GM18861 (cell line): ENCODE measurements around the gene SYT12.

ENCODE experiments used
- ATAC-seq: cut with Tn5 transposase; IDR thresholded peaks from one replicate; pipeline ENCODE4 v1.9.1; 2021; ENCODE audit not compliant: unreplicated experiment

The SYT12 gene

DNA sequence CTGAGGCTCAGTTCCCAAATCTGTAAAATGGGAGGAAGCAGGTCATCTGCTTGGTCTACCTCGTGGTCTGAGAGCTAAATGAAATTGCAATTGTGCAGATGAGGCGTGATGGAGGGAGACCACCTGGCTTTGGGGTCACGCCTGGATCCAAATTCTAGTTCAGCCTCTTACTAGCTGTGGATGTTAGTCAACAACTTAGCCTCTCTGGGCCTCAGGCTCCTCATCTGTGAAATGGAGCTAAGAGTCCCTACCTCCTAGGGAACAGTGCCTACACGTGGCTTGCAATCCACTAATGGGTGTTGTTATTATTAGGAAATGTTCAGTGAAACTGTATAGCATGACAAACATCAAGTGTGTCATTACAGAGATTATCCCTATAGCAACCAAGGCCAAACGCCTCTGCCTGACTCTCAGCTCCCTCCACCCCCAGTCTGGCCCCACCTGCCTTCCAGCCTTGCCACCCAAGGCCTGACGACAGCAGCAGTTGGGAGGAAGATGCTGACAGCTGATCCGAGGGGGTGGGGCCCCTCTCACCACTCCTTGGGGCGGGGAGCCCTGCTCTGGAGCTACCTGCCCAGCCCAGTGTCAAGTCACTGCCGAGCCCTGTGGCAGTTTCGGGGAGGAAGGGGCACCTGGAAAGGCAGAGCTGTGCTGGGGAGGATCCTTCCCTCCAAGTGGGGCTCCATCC is 32.0 kb downstream of the SYT12 start:
- ATAC-seq = no peak

DNA sequence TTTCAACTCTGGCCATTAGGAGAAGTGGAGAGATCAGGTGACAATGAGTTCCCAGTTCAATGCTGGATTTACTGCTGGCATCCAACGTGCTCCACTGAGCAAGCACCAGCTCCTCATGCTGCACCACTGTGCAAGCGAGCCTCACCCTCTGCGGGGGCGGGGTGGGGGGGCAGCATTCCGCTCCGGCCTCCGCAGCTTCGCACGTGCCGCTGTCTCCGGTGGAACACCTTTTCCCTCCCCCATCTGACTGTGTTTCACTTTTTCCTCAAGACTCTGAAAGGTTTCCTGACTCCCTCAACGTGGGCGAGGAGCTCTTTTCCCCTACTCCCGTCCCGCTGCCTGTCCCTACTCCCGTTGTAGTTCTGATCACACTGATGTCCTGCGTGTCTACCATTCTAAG is 32.9 kb downstream of the SYT12 start:
- ATAC-seq = no peak

DNA sequence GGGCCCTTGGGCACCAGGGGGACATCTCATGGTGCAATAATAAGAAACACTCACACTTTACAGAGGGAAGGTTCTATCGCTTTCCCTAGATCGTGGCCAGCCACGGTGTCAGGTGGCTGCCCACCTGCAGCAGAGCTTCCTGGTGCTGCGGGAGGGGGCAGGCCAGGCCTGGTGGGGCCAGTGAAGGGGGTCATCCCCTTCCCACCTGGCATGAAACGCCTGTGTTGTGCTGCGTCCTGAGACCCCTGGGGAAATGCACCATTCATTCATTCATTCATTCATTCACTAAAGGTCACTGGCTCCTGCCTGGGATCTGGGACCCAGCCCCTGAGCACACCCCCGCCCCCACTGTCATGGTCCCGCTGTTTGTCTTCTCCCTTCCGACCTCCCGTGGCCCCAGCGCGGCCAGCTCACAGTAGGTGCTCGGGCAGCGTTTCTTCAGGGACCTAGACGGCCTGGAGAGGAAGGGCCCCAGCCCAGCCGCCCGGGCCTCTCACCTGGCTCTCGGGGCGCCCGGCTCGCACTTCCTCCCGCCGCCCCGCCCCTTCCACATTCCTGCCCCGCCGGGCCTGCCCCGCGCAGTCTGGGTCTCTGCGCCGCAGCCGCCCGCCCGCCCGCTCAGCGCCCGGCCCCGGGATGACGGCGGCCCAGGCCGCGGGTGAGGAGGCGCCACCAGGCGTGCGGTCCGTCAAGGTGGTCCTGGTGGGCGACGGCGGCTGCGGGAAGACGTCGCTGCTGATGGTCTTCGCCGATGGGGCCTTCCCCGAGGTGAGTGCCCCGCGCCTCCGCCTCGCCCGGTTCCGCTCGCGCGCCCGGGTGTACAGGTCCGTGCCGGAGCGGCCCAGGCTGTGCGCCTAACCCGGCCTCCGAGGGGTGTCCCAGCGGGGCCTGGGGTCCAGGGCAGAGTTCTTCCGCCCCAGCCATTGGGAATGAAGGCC is 33.6 kb downstream of the SYT12 start, which contains the start of gene RHOD:
Gene RHOD, plus strand, starts transcription at position 581 of the 938 bp plus-strand sequence. Its CDS starts 56 bp downstream, at position 637.
- ATAC-seq = no peak

DNA sequence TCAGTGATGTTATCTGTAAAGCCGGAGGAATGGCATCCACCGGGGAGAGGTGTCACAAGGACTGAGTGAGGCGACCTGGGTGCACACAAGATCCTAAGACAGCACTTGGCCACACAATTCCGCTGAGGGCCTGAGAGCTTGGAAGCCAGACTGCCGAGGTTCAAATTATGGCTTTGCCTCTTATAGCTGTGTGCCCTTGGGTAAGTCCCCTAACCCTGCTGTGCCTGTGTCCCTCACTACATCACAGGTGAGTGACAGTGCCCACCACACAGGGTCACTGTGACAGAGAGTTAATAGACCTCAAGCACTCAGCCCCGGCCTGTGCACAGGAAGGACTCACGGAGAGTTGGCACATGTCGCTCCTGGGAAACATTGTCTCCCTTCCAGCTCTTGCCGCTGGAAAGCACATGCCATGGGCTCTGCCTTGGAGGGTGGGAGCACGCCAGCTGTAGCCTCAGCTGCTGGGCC is 34.3 kb downstream of the SYT12 start:
- ATAC-seq = no peak

DNA sequence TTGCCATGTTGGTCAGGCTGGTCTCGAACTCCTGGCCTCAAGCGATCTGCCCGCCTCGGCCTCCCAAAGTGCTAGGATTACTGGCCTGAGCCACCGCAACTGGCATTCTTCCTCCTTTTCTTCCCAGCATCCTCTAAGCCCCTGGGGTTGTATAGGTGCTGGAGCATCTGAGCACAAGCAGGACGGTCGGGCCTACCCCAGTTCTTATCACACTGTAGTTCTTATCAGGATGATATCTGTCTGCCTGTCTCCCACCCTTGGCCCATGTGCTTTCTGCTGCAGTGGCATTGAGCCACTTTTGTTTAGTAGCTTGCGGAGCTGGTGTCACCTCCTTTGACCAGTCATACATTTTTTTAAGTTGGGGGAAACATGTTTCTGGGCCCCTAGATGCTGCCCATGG is 35.6 kb downstream of the SYT12 start:
- no peak for ATAC-seq

DNA sequence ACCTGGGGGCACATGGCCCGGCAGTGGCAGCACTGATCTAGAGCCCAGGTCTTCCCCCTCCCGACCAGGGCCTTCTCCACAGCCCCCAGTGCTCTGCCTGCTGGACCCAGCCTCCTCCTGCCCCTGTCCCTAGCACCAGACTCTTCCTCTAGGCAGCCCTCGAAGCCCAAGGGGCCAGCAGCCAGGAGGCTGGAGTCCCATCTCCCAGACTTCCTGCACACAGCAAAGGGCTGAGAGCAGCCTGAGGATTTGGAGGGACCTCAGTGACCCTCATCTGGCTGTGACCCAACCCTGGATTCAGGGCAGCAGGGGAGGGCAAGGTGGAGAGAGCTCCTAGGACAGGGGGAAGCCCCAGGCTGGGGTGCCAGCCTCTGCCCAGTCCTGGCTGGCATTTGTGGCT is 36.7 kb downstream of the SYT12 start:
- no peak for ATAC-seq

DNA sequence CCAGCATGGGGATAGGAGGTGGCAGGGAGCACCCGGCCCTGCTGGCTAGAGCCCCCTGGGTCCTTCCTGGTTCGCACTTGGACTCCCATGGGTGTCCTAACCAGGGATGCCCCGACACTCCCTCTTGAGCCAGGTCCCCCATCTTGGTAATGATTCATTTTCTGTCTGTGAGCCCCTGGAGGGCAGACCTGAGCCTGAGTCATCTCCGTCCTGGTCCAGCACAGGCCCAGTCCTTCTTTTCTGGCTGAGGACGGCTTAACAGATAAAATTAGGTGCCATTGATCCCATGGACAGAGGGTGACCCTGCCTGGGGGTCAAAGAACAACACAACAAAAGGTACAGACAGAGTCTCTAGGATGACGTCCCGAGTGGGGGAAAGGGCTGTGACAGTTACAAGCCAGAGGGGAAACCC is 37.2 kb downstream of the SYT12 start:
- ATAC-seq = no peak

DNA sequence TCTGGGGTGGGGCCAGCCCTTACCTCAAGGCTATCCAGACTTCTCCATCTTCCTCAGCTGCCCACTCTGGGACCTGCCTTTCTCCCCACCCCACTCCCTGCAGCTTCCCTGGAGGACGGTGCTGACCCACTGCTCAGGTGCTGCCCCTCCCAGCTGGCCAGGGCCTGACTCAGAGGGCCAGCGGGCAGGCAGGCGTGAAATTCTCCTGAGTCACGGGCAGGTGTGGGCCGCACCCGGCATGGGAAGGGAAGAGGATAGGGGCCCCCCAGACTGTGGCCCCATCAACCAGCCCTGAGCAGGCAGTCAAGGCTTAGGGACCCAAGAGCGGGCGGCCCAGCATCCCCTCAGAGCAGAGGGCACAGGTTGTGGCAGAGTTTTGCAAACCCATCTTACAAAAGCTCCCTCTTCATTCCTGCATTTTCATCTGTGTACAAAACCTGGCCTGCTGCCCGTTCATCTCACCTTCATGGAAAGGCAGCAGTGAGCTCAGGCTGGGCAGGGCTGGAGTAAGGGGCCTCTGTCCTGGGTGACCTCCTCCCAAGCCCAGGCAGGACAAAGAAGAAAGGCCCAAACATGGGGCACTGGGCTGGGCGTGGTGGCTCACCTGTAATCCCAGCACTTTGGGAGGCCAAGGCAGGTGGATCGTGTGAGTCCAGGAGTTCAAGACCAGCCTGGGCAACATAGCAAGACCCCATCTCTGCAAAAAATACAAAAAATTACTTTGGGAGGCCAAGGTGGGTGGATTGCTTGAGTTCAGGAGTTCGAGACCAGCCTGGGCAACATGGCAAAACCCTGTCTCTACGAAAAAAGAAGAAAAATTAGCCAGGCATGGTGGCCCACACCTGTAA is 39.8 kb downstream of the SYT12 start:
- no peak for ATAC-seq

DNA sequence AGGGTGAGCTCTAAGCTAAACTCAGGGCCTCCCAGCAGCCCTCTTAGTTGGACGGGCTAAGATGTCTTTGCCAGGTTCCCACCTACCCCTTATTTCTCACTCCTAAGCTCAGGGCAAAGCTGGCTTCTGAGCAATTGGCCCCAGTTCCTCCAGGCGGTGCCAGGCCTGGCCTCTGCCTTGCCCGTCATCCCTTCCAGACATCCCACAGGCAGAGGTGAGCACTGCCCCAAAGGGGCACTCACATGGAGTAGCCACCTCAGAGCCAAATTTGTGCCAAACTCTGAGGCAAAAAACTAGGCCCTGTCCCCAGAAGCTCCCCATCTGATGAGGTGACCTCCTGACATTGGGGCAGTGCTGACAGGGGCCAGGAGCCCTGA is 43.4 kb downstream of the SYT12 start:
- no peak for ATAC-seq

DNA sequence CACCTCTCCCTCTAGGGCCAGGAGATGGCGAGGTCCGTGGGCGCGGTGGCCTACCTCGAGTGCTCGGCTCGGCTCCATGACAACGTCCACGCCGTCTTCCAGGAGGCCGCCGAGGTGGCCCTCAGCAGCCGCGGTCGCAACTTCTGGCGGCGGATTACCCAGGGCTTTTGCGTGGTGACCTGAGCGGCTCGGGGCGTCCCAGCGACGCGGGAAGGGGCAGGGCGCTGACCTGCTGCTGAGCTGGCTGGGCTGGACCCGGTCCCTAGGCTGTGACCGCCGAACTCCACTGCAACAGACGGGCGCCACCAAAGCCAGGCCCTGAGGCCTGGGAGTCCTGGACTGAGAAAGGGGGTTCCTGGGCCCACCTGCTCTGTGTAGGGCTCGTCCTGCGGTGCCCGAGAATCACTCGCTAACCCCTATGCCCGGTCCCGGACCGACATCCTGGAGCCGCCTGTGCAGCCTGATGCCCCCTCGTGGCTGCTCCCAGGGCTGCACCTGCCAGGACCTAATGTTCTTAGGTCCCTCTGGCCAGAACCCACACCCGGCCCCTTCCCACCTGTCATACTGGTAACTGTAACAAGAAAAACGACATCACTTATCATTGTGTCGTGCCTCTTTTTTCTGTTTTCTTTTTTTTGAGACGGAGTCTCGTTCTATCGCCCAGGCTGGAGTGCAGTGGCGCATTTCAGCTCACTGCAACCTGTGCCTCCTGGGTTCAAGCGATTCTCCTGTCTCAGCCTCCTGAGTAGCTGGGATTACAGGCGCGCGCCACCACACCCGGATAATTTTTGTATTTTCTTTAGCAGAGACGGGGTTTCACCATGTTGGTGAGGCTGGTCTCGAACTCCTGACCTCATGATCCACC is 48.7 kb downstream of the SYT12 start:
- ATAC-seq = no peak

DNA sequence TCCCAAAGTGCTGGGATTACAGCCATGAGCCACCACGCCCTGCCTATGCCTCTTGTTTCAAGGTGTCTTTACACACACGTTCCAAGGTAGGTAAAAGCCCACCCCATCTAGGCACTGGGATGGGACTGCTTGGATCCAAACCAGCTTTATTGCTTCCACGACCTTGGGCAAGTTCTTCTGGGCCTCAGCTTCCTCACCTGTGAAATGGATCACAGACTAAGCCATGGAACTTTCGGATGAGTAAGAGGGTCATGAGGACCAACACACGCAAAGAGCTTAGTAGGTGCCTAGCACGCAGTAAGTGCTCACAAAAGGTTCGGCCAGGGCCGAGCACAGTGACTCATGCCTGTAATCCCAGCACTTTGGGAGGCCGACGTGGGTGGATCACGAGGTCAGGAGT is 49.4 kb downstream of the SYT12 start:
- ATAC-seq = no peak

DNA sequence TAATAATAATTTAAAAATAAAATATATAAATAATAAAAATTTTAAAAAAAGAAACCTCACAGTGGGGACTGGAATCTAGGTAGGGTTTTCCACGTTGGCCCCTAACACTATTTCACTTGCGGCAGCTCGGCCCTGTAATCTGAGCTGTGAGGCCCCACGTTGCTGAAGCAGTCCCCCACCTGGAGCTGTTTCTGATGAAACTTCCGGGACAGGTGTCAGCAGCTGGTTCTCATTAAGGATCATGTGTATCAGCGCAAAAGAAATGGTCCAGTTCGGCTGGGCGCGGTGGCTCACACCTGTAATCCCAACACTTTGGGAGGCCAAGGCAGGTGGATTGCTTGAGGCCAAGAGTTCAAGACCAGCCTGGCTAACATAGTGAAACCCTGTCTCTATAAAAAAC is 51.0 kb downstream of the SYT12 start:
- ATAC-seq = no peak

DNA sequence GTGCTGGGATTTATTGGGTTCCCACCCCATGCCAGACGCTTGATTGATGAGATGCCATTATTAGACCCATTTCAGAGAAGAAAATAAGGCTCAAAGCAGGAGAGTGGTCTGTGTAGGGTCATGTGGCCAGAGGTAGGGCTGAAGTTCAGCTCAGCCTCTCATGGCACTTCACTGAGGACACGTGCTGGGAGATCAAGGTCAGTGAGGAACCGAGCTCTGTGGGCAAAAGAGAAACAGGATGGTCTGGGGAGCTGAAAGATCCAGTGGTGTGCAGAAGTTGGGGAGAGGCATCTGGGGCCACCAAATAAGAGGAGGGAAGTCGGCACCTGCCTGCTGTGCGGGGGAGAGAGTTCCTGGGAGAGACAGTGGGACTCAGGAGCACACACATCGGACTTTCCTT is 53.3 kb downstream of the SYT12 start:
- no peak for ATAC-seq

DNA sequence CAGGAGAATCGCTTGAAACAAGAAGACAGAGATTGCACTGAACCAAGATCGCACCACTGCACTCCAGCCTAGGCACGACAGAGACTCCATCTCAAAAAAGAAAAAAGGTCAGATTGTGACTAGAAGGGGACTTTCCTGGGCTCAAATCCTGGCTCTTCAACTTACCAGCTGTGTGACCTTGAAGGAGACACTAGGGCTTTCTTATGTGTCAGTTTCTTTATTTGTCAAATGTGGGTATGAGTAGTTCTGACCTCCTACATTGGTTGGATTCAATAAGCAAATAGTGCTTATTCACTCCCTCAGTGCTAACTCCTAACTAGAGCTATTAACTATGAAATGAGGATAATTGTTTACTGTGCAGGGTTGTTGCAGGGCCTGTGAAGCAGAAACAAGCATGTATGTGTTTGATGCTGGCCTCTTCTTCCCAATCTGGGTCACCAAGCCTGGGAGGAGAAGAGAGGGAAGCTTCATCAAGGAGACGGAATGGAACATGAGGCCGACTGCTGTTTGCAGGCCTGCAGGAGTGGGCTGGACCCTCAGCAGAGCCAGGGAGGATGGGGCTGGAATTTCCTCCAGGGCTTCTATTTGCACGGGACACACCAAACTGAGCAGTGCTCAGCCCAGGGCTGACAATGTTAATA is 56.3 kb downstream of the SYT12 start:
- no peak for ATAC-seq

DNA sequence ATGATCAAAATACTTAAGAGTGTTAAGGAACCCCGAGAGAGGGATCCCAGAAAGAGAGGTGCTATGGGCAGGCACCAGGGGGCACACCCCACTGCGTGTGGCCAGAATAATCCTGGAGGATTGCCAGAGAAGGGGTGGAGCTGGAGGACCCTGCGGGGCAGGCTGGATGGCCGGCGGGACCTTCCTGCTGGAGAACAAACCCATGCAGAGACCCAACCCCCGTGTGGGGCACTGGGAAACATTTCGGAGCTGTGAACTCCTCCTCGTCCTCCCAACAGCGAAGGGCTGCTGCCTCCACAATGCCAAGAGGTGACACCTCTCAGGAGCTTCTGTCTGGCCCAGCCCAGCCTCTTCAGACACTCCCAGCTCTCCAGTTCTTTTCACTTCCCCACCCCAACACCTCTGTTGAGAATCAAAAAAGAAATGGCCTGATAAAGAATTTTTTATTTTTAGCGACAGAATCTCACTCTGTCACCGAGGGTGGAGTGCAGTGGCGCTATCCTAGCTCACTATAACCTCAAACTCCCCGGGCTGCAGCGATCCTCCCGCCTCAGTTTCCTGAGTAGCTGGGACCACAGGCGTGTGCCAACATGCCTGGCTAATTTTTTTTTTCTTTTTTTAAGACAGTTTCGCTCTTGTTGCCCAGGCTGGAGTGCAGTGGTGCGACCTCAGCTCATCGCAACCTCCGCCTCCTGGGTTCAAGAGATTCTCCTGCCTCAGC is 59.3 kb downstream of the SYT12 start:
- ATAC-seq = no peak

DNA sequence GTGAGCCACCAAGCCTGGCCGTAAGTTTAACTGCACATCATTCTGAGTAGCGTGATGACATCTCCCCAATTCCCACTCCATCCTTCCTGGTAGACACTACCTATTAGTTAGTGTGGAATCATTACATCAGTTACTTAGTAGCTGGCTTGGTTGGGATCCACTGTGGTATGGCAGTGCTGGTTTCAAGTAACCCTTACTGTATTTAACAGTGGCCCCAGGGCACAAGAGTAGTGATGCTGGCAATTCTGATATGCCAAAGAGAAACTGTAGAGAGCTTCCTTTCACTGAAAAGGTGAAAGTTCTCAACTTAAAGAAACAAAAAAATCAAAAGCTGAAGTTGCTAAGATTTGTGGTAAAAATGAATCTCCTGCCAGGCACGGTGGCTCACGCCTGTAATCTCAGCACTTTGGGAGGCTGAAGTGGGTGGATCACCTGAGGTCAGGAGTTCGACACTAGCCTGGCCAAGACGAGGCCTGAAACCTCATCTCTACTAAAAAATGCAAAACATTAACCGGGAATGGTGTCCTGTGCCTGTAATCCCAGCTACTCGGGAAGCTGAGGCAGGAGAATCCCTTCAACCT is 60.9 kb downstream of the SYT12 start:
- no peak for ATAC-seq

DNA sequence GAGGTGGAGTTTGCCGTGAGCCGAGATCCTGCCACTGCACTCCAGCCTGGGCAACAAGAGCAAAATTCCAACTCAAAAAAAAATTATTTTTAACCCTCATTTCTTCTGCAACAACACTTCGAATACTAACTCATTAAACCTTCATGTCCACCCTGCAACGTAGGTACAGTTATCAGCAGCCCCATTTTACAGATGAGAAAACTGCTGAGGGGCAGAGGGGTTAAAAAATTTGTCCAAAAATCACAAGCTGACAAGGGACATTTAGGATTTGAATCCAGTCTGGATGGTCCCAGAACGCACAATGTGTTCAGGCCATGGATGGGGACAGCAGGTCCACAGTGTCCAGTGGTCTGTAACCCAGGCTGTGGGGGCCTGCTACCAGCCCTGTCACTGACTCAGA is 62.7 kb downstream of the SYT12 start:
- ATAC-seq = no peak

DNA sequence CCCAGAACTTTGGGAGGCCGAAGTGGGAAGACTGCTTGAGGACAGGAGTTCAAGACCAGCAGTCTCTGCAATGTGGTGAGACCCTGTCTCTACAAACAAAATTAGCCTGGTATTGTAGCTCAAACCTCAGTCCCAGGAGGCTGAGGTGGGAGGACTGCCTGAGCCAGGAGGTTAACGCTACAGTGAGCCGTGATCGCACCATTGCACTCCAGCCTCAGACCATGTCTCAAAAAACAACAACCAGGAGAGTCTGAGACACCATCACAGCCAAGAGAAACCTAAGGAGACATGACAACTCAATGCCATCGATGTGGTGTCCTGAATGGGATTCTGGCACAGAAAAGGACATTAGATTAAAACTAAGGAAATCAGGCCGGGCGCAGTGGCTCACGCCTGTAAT is 67.8 kb downstream of the SYT12 start:
- no peak for ATAC-seq

DNA sequence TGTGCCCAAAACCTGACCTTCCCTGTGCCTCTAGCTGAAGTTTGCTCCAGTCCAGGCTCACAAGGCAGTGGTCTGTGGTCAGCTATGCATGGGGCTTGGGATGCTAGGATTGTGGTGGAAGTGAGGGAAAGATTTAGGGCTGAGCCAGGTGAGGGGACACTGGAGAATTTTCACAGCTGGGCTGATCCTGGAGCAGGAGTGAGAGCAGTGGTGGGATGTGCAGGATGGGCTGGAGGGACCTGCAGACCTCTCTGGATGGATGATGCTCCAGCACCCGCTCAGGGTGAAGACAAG is 72.2 kb downstream of the SYT12 start:
- ATAC-seq = no peak
